Activated CD8-positive, alpha-beta memory T cell treated with anti-CD3 and anti-CD28 coated beads for 1 hour (primary cell): ENCODE data around the gene CXXC5.

Experiments
- DNase-seq, 2 donors: peaks; one replicate each; pipeline ENCODE4 v3.0.0-alpha.2; 2020; ENCODE audit warnings: low read depth in 1 of 2; ENCODE audit errors: extremely low read depth in 1 of 2

The CXXC5 gene

GRCh38 chr5:139690803-139691629 lies 42.9 kb downstream of the CXXC5 start:
- no peak for DNase-seq

- DNase-seq = no peak
Measured at GRCh38 chr5:139692148-139692547, 44.0 kb downstream of the CXXC5 start.

DNA sequence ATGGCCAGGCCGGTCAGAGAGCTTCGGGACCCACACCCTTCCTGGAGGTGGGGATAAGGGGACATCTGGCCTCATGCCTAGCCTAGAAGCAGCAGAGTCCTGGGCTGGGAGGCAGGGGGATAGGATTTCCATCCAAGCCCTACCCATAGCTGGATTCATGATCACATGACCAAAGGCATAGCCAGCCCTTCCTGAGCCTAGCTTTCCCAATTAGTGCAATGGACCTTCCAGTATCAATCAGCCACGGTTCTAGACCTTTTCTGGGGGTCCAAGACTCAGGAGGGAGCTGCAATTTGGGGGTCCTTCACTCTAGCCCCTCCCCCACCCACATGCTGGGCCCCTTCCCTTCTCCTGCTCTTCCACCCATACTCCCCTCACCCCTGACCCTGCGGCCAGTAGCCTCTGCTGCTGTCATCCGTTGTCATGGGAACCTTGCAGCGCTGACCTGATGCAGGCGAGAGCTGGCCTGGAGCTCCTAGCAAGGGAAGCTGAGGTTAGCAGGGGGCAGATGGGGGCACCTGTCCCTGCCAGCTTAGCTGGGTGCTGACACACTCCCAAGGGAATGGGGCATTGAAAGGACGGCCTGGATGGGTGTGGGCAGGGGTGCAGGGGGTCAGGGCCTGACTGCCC lies 44.6 kb downstream of the CXXC5 start:
- DNase-seq = no peak

GRCh38 chr5:139693676-139694364 lies 45.7 kb downstream of the CXXC5 start:
- no peak for DNase-seq

- no peak for DNase-seq
Measured at GRCh38 chr5:139694556-139695177, 46.5 kb downstream of the CXXC5 start.

DNA sequence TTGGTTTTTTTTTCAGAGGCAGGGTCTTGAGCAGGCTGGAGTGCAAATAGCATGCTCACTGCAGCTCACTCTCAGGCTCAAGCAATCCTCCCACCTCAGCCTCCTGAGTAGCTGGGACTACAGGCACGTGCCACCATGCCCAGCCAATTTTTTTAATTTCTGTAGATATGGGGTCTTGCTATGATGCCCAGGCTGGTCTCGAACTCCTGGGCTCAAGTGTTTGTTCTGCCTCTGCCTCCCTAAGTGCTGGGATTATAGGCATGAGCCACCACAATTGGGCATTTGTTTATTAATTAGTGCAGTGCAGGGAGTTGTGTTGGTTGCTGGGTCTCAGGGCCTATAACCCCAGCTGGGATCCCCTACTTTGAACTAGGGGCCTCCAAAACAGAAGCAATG lies 47.0 kb downstream of the CXXC5 start:
- DNase-seq = no peak

GRCh38 chr5:139696167-139696893 lies 48.2 kb downstream of the CXXC5 start:
- no peak for DNase-seq

DNA sequence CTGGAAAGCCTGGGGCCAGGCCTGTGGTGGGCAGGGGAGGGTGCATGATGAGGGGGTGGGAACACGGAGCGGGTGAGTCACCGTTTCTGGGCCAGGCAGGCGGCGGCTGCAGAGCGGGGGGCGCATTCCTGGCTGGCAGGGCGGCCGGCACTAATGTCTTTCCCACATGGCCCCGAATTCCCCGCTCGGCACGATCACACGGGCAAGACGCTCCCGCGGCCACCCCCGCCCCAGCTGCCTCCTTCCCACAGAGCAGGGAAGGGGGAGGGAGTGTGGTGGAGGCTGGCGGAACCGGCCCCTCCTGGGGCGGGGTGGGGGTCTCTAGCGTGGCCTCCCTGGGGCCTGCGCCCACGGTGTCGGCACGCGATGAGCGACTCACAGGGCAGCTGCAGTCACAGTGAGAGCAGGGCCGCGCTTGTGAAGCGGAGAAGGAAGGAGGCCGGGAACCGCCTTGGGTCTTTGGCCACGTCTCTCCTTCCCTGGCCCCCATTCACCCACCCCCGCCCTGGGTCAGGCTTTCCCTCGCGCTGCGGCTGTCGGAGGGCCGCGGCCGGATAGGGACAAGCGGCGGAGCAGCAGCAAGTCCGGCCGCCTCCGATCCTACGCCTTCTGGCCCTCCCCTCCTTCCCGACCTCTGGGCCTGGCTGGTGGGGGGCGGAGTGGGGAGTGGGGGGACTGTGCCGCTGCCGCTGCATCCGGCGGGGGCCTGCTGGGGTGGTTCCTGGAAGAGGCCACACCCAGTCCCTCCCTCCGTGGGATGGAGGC lies 48.9 kb downstream of the CXXC5 start:
- no peak for DNase-seq

DNA sequence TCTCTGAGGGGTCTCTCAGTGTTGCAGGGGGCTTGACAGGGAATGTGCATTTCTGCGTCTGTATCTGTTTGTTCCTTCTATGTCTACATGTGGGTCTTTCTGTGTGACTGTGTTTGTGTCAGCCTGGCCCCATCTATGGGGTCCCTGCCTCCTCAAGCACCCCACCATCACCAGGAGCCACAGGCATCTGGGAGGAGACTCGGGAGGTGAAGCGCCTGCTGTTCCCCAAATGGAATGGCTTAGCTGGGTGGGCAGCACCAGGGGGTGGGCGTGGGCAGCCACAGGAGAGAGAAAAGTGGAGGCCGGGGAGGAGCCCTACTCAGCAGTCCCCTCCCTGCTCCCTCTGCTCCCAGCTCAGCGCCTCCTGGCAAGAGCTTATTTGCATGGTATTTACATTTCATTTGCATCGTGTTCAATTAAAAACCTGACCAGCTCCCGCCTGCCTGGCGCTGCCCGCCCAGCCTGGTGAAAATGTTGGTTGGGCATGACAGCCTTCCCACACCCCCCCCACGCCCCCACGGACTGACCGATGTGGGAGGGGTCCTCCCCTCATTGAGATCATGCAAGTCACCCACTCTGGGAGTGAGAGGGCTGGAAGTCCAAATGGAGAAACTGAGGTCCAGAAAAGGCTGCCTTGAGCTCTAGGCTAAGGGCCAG lies 50.5 kb downstream of the CXXC5 start:
- DNase-seq = no peak

GRCh38 chr5:139699351-139699750 lies 51.2 kb downstream of the CXXC5 start:
- no peak for DNase-seq

DNA sequence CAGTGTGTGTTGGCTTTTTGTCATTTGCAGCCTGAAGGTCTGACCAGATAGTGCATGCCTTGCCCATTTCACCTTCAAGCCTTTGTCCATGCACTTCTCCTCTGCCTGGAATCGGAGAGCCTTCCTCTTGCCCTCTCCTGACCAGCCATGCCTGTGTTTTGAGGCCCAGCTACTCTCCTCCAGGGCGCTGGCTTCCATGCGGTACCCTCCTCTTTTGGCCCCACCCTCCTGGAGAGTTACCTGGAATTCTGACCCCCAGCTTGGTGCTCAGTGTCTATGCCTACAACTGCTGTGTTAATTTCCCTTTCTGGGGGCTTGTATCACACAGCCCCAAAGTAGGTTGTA lies 52.5 kb downstream of the CXXC5 start:
- no peak for DNase-seq

DNA sequence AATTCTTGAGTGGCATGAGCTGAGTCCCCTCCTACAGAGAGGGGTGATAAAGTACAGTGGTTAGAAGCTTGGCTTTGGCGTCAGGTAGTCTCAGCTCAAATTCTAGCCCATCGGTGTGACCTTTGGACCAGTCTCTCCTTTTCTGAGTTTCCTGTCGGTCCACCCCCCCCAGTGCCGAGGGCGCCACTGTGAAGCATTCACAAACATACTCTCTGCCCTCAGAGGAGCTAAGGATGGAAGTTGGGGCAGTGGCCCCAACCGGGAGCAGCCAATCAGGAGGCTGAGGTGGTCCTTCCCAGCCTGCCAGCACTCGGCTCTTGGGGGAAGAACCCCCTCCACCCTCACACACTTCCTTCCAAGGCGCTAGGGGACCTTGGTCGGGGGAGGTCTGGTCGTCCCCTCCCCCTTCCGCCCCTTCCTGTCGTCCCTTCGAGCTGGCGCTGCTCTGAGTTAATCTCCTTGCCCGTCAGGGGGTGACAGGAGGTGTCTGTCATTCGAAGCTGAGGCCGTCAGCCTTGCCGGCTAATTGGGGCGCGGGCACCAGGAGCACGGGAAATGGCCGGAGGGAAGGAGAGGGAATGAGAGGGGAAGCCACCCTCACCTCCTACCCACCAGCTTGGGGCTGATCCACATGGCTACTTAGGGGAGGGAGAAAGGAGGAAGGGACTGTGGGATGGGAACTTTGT lies 53.0 kb downstream of the CXXC5 start:
- DNase-seq = no peak

GRCh38 chr5:139702548-139702947 lies 54.4 kb downstream of the CXXC5 start:
- no peak for DNase-seq

DNA sequence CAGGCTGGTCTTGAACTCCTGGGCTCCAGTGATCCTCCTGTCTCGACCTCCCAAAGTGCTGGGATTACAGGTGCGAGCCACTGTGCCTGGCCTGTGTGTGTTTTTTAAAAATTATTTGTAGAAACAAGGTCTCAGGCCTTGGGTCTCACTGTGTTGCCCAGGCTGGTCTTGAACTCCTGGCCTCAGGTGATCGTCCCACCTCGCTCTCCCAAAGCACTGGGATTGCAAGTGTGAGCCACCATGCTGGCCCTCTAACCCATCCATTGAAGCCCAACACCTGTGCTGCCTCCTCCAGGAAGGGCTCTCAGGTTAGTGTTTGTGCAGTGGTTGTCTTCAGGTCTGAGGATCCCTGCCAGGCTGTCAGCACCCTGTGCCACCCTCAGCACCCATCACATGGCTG lies 56.6 kb downstream of the CXXC5 start:
- no peak for DNase-seq

- no peak for DNase-seq
Measured at GRCh38 chr5:139705191-139705590, 57.0 kb downstream of the CXXC5 start.

DNA sequence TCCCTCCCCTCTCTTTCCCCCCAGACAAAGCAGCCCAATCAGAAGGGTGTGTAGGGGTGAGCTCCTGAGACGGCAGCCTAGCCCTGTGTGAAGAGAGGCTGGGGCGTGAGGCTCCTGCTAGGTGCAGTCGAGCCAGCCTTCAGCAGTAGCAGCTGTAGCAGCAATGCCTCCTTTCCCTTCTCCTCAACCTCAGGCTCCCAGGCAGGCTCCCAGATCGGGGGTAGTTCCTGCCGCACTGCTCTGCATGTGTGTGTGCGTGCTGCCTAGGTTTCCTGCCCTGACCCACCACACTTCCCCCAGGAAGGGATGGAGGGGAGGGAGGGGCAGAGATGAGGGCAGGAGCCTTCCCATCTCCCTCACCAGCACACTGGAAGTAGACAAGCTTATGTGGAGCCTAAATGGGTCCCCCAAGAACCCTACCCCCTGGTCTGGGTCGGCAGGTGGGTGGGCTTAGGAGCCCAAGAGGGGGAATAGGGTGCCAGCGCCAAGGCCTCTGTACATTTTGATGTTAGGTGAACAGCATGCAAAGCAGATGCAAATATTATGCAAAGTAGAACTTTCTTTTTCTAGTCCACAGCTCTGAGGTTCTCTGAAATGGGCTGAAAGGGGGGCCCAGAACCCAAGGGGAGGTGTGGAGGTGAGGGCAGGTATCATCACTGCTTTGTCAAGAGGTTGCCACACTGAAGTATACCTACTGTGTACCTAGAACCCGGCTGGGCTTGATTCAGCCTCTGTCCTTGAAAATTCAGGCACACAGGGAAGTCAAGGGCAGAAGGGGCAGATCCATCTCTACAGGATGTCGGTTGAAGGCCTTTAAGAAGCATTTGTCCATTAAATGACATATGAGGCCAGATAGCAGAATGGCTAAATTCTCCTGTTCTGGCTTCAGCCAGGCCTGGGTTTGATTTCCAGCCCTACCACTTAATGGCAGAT lies 57.8 kb downstream of the CXXC5 start:
- DNase-seq = no peak

- no peak for DNase-seq
Measured at GRCh38 chr5:139707445-139708003, 59.4 kb downstream of the CXXC5 start.

DNA sequence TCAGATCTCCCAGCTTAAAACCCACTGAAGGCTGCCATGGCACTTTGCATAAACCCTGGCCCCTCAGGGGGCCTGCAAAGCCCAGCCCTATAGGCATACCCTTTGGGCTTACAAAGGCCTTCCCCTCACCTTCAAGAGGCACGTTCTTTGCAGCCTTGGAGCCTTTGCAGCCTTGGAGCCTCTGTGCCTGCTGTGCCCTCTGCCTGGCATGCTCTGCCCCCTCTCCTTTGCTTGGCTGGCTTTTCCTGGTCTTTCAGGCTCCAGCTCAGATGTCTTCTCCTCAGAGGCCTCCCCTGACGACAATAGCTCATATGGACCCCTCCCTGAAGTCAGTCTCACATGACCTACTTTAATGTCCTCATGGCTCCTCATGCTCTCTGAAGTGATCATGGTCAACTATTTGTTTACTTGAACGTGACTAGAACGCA lies 60.3 kb downstream of the CXXC5 start:
- no peak for DNase-seq
